Upper lobe of left lung (tissue), 6 donors: Measurements from ENCODE around the gene UGT3A2. TPM values are rescaled to one million over a fixed set of nuclear protein-coding genes. Genes with fewer than 3 reads are reported as not detected.

ENCODE experiments used
- ATAC-seq, 2 donors: fragments of 200-7000 bp; cut with Tn5 transposase; one replicate each; pipeline ENCODE4 v1.9.1; 2022; ENCODE audit warnings: mild to moderate bottlenecking in 2 of 2, moderate library complexity in 2 of 2; ENCODE audit not compliant: low FRiP score in 2 of 2
- DNase-seq, 2 donors: peaks; one replicate each; pipeline ENCODE4 v3.0.0-alpha.2; 2019 to 2020
- H3K27ac ChIP-seq, 4 donors: fragments of 200-600 bp; sonication (generic); one replicate each; pipeline ENCODE4 v1.5.1; 2016 to 2019
- H3K27me3 ChIP-seq, 4 donors: fragments of 200-600 bp; sonication (generic); one replicate each; pipeline ENCODE4 v1.5.1; 2017 to 2019
- H3K36me3 ChIP-seq, 4 donors: fragments of 200-600 bp; sonication (generic); one replicate each; pipeline ENCODE4 v1.5.1; 2016 to 2019
- H3K4me1 ChIP-seq, 4 donors: fragments of 200-600 bp; sonication (generic); one replicate each; pipeline ENCODE4 v1.5.1; 2018 to 2019
- H3K4me3 ChIP-seq, 4 donors: fragments of 200-600 bp; sonication (generic); one replicate each; pipeline ENCODE4 v1.5.1; 2017 to 2019; ENCODE audit warnings: mild to moderate bottlenecking in 2 of 4, moderate library complexity in 1 of 4
- H3K9me3 ChIP-seq, 4 donors: fragments of 200-600 bp; sonication (generic); one replicate each; pipeline ENCODE4 v1.5.1; 2018 to 2019
- EP300 ChIP-seq, 4 donors: sonication (generic); formaldehyde crosslinking; IDR thresholded peaks; one replicate each; pipeline ENCODE4 v1.5.1; 2017; ENCODE audit warnings: antibody characterized with exemption in 4 of 4, control low read depth in 2 of 4
- POLR2A ChIP-seq, 4 donors: fragments of 450-650 bp; IDR thresholded peaks; one replicate each; pipeline ENCODE4 v1.5.1; 2016 to 2017; ENCODE audit warnings: antibody characterized with exemption in 4 of 4, mild to moderate bottlenecking in 2 of 4
- POLR2AphosphoS5 ChIP-seq, 2 donors: sonication (generic); formaldehyde crosslinking; IDR thresholded peaks; one replicate each; pipeline ENCODE4 v1.5.1; 2017; ENCODE audit warnings: antibody characterized with exemption in 2 of 2
- WGBS, 2 donors: methylation state at CpG; one replicate each; pipeline ENCODE4 v1.1.5; 2017 to 2018; 5-methylcytosine and 5-hydroxymethylcytosine counted together
- total RNA-seq, 6 donors: library from RNA; depleted of rRNA in 4 of 6; stranded (reverse); fragments of >200 nt in 4 of 6; gene quantifications; one replicate each; pipeline versions ENCODE4 v1.1.0 to v1.2.1, GENCODE V29; 2016 to 2021
- TF ChIP-seq, protein P1 (sequence below), 6 experiments: fragments of 450-650 bp in 4 of 6; fragments of 200-600 bp in 2 of 6; sonication (generic) in 2 of 6; IDR thresholded peaks; one replicate each; pipeline ENCODE4 v1.5.1; 2016 to 2019; ENCODE audit warnings: antibody characterized with exemption in 6 of 6
- donor health status: DM: no; HTN: no; CAD: no; lungs with moderate emphysema.
- donor health status: DM: no; HTN: yes; CAD: no; lungs with severe emphysema.

Gene UGT3A2
- total RNA-seq, 6 donors from 2014 or later = not detected

DNA sequence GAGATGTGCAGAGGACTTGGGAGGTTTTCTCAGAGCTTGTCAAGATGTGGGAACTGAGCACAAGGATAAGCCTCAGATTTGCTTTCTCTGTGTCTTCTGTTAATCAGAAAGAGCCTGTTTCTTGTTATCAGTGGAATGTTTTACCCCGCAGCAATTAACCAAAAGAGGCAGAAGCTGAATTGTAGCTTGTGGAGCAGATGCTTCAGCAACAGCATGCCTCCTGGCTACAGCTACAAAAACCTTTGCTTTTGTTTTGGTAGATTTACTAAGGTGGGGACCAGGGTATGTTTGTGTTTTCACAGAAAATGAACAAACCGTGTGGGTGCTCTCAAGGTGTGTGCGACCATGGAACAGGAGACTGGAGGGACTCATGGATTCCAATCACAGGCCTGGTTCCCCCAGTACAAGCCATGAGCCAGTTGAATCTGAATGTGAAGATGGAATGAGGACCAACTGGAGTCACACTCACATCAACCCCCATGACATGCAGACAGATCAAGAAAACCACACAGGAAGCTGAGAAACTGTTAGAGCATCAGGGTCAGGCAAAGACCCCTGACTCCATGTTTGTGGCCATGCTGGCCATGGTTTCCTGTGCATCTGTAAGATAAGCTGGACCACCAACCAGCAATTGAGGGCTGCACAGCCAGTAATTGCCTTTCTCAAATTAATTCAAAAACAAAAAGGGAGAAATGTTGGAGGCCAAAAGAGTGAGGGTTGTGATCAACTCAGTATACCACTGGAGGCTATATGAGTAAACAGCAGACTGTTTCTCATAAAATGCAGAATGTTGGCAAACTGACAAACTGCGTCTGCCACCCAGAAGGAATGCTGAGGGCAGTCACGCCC is 6.9 kb downstream of the UGT3A2 start:
- WGBS, 2 donors = 72% methylated on average over 5 of the region's 5 CpGs

GRCh38 chr5:36058776-36059175 is 7.9 kb downstream of the UGT3A2 start:
- Histone ChIP-seq H3K27ac (no peak overlapping the region), H3K4me3 (no peak overlapping the region), H3K9me3 (no peaks in the 10 kb centered on the region), H3K4me1 (peaks cover 0 to 4% (median 0%) of the 10 kb centered on the region in 4 donors), H3K36me3 (no peaks in the 10 kb centered on the region), H3K27me3 (no peaks in the 10 kb centered on the region)
- 81 to 87% methylated on average over 2 of the region's 2 CpGs for WGBS, 2 donors
- no peak for ATAC-seq
- DNase-seq = no peak
- TF ChIP-seq POLR2AphosphoS5 (IDR thresholded peaks at IDR 0.05) (no peak), POLR2A (IDR thresholded peaks at IDR 0.05) (no peak), EP300 (IDR thresholded peaks at IDR 0.05) (no peak)
- TF ChIP-seq, protein P1, sequence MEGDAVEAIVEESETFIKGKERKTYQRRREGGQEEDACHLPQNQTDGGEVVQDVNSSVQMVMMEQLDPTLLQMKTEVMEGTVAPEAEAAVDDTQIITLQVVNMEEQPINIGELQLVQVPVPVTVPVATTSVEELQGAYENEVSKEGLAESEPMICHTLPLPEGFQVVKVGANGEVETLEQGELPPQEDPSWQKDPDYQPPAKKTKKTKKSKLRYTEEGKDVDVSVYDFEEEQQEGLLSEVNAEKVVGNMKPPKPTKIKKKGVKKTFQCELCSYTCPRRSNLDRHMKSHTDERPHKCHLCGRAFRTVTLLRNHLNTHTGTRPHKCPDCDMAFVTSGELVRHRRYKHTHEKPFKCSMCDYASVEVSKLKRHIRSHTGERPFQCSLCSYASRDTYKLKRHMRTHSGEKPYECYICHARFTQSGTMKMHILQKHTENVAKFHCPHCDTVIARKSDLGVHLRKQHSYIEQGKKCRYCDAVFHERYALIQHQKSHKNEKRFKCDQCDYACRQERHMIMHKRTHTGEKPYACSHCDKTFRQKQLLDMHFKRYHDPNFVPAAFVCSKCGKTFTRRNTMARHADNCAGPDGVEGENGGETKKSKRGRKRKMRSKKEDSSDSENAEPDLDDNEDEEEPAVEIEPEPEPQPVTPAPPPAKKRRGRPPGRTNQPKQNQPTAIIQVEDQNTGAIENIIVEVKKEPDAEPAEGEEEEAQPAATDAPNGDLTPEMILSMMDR (IDR thresholded peaks at IDR 0.05) = no peak

More for the DNA sequence above, 6.9 kb downstream of the UGT3A2 start:
- peaks cover 0 to 4% (median 0%) of the 10 kb centered on the region in 4 donors for H3K4me1 ChIP-seq
- ATAC-seq (no peak), DNase-seq (no peak)
- no peak overlapping the region for H3K27ac ChIP-seq
- H3K27me3 ChIP-seq = no peaks in the 10 kb centered on the region
- no peaks in the 10 kb centered on the region for H3K9me3 ChIP-seq
- TF ChIP-seq EP300 (IDR thresholded peaks at IDR 0.05) (no peak), POLR2AphosphoS5 (IDR thresholded peaks at IDR 0.05) (no peak), POLR2A (IDR thresholded peaks at IDR 0.05) (no peak)
- TF ChIP-seq, protein P1 (IDR thresholded peaks at IDR 0.05) = no peak
- H3K36me3 ChIP-seq = no peaks in the 10 kb centered on the region
- no peak overlapping the region for H3K4me3 ChIP-seq

- Histone ChIP-seq H3K27me3 (no peaks in the 10 kb centered on the region), H3K4me3 (no peak overlapping the region), H3K4me1 (peaks cover 0 to 4% (median 0%) of the 10 kb centered on the region in 4 donors), H3K36me3 (no peaks in the 10 kb centered on the region), H3K9me3 (no peaks in the 10 kb centered on the region), H3K27ac (no peak overlapping the region)
- DNase-seq (no peak), ATAC-seq (no peak)
- TF ChIP-seq POLR2A (IDR thresholded peaks at IDR 0.05) (no peak), POLR2AphosphoS5 (IDR thresholded peaks at IDR 0.05) (no peak)
- WGBS, 2 donors = 79 to 83% methylated on average over 2 of the region's 2 CpGs
These were observed 9.3 kb downstream of the UGT3A2 start for GRCh38 chr5:36057386-36057785.

DNA sequence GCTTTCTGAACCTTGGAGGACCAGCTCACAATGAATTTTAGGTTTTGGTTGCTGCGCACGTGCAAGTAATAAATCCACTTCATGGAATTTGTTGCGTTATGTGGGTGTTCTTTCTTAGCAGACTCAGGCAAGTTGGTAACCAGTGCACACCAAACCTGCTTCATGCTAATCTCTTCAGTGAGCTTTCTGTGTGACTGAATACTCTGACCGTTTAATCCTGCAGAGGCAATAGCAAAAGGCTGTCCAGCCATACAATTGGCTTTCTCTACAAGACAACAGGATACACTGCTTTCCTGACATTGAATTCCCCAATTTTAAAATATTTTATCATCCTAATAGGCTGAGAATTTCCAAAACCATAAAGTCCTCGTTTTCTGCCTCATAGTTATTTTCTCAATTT is 10.3 kb downstream of the UGT3A2 start:
- H3K4me1 ChIP-seq = peaks cover 0 to 4% (median 0%) of the 10 kb centered on the region in 4 donors
- no peaks in the 10 kb centered on the region for H3K27me3 ChIP-seq
- H3K36me3 ChIP-seq = no peaks in the 10 kb centered on the region
- TF ChIP-seq EP300 (IDR thresholded peaks at IDR 0.05) = no peak
- TF ChIP-seq, protein P1 (IDR thresholded peaks at IDR 0.05) = no peak
- no peak for TF ChIP-seq POLR2A (IDR thresholded peaks at IDR 0.05)
- TF ChIP-seq POLR2AphosphoS5 (IDR thresholded peaks at IDR 0.05) = no peak
- DNase-seq (no peak), ATAC-seq (no peak)
- H3K27ac ChIP-seq = no peak overlapping the region
- H3K4me3 ChIP-seq = no peak overlapping the region
- WGBS, 2 donors = 74 to 75% methylated on average over 5 of the region's 5 CpGs
- no peaks in the 10 kb centered on the region for H3K9me3 ChIP-seq

DNA sequence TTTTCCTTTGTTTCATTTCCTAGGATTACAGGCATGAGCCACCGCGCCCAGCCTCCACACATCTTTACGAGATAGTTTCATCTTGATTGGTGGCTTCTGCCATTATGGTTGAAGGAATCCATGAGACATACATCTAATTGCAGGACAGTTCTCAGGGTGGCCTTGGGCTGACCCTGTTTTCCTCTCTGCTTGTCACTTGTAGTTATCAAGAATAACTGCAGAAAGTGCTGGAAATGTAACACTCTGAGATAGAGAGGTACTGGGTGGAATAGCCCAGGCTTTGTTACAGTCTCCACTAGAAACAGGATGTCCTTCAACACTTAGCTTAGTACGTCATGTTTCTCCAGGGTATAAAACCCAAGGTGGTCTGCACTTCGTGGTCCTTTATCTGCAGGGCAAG is 10.7 kb downstream of the UGT3A2 start:
- peaks cover 0 to 4% (median 0%) of the 10 kb centered on the region in 4 donors for H3K4me1 ChIP-seq
- 58 to 64% methylated on average over 5 of the region's 5 CpGs for WGBS, 2 donors
- H3K27ac ChIP-seq = no peak overlapping the region
- TF ChIP-seq EP300 (IDR thresholded peaks at IDR 0.05) = no peak
- no peak for TF ChIP-seq POLR2AphosphoS5 (IDR thresholded peaks at IDR 0.05)
- TF ChIP-seq, protein P1 (IDR thresholded peaks at IDR 0.05) = no peak
- TF ChIP-seq POLR2A (IDR thresholded peaks at IDR 0.05) = no peak
- no peak for DNase-seq
- no peak for ATAC-seq
- no peak overlapping the region for H3K4me3 ChIP-seq
- no peaks in the 10 kb centered on the region for H3K36me3 ChIP-seq
- H3K9me3 ChIP-seq = no peaks in the 10 kb centered on the region
- no peaks in the 10 kb centered on the region for H3K27me3 ChIP-seq
